ENCODE results near the gene IRF1.

IRF1 gene

DNA sequence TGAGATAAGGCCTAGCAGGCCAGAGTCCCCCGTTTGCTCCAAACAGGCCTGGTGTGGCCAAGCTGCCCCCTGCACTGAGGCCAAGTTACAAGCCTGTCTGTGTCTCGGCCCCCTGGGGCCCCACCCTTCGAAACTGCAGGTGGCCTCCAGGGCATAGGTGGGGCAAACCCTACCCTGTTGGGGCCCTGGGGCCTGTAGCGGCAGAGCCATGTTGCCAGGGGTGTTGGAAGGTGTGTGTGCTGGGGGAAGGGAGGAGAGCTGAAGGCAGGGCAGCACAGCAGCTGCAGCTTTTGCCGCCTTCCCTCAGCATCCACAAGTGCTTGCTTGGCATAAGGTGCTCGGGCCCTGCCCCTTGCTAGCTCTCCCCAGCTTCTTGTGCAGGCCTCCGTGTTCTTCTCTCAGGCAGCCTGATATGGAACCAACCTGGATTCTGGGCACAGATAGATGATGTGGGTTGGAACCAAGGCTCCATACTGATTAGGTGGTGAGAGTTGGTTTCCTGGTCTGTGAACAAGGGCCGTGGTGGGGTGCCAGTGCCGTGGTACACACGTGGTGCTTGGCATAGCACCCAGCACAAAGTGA, 12.7 kb downstream of the IRF1 start:
- TF ChIP-seq, protein P1, sequence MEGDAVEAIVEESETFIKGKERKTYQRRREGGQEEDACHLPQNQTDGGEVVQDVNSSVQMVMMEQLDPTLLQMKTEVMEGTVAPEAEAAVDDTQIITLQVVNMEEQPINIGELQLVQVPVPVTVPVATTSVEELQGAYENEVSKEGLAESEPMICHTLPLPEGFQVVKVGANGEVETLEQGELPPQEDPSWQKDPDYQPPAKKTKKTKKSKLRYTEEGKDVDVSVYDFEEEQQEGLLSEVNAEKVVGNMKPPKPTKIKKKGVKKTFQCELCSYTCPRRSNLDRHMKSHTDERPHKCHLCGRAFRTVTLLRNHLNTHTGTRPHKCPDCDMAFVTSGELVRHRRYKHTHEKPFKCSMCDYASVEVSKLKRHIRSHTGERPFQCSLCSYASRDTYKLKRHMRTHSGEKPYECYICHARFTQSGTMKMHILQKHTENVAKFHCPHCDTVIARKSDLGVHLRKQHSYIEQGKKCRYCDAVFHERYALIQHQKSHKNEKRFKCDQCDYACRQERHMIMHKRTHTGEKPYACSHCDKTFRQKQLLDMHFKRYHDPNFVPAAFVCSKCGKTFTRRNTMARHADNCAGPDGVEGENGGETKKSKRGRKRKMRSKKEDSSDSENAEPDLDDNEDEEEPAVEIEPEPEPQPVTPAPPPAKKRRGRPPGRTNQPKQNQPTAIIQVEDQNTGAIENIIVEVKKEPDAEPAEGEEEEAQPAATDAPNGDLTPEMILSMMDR (IDR thresholded peaks at IDR 0.05; ENCODE audit: insufficient read depth, low read depth, low read length, missing control alignments) = no peak
- H3K4me3 ChIP-seq (ENCODE audit: low read depth, low read length) = no peak overlapping the region
- peak; percentile 41 for DNase-seq (ENCODE audit: low read depth)

DNA sequence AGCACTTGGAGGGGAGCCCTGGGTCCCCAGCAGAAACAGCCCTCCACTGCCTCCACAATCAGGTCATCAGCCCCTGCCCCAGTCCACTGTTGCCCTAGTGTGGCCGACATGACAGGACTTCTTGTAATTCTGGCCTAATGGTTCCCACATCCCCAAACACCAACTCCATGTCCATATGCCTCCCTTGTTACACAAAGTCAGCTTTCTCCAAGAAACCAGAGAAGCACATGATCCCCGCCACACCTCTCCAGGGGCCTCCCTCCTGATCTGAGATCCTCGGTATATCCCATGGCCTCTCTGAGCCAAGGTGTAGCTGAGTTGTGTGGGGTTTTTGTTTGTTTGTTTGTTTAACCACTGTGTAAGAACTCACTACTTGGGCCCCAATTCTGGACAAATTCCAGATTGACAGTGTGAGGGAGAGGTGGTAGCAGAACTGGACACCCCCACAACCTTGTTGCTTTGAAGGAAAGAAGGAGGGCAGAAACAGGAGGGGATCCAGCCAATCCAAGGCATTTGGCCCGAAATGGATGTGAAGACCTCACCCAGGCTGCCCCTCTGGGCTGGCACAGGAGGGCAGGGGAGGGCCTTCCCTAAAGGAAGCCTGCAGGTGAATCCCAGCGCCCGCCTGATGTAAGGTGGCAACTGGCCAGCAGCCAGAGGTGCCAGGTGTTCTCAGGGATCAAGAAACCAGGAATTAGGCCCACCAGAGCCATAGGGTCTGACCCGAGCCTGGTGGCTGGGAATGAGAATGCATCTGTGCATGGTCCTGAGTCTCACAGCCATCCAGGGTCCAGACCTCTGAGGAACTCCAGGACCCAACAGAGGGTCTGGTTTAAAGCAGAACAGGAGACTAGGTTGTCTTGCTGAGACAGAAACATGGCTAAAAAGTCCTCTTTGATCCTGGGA, 13.4 kb downstream of the IRF1 start:
- TF ChIP-seq, protein P1 (IDR thresholded peaks at IDR 0.05; ENCODE audit: insufficient read depth, low read depth, low read length, missing control alignments) = peak; percentile 9
- no peak overlapping the region for H3K4me3 ChIP-seq (ENCODE audit: low read depth, low read length)
- DNase-seq (ENCODE audit: low read depth) = no peak

DNA sequence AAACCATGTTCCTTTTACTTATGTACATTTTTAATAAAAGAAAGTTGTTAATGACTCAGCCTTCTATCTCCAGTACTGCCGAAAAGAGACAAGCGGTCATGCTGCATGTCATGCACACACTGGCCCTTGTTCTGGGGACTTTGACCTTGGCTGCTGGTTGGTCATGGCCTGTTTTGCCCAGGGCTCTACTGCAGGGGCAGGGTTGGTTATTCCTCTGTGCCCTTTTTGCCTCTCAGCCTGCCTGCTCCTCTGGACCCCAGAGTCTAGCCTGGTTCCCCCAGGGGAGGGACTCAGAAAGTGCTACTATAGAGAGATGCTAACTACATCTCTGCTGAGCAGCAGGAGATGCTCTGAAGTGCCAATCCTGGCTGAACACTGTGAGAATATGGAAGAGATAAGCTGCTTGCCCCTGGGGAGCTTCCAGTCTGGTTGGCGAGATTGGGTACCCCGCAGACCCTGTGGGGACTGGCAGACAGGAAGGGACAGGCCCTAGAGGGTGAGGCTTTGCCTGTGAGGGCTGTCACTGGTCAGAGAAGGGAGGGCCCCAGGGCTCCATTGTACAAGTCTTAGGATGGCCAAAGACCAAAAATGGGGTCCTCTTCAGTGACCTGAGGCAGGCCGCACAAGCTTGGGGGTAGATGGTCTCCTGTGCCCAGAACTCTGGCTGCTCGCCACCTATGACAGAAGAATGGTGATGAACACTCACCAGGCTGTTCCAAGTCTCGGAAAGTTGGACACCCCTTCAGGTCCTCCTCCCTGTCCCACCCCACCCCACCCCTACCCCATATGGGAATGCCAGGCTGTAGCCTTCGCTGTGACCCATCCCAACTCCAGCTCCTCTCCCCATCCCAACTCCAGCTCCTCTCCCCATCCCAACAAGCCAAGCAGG, 14.3 kb downstream of the IRF1 start:
- DNase-seq (ENCODE audit: low read depth) = no peak
- TF ChIP-seq, protein P1 (IDR thresholded peaks at IDR 0.05; ENCODE audit: insufficient read depth, low read depth, low read length, missing control alignments) = no peak
- no peak overlapping the region for H3K4me3 ChIP-seq (ENCODE audit: low read depth, low read length)

DNA sequence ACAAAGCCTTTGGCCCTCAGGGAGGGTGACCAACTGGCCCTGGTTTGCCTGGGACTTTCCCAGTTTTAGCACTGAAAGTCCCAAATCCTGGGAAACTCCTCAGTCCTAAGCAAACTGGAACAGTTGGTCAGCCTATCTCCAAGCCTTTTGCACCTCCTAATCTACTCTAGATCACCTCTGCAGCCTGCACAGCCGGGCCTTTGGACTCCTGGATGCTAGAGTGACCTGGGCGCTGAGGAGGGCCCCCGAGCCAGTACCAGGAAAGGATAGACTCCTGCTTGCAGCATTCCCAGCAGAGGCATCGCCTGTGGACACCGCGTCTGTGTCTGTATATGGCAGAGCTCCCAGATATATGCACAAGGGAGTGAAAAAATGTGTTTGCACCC, 15.1 kb downstream of the IRF1 start:
- DNase-seq (ENCODE audit: low read depth) = no peak
- TF ChIP-seq, protein P1 (IDR thresholded peaks at IDR 0.05; ENCODE audit: insufficient read depth, low read depth, low read length, missing control alignments) = no peak
- H3K4me3 ChIP-seq (ENCODE audit: low read depth, low read length) = no peak overlapping the region

DNA sequence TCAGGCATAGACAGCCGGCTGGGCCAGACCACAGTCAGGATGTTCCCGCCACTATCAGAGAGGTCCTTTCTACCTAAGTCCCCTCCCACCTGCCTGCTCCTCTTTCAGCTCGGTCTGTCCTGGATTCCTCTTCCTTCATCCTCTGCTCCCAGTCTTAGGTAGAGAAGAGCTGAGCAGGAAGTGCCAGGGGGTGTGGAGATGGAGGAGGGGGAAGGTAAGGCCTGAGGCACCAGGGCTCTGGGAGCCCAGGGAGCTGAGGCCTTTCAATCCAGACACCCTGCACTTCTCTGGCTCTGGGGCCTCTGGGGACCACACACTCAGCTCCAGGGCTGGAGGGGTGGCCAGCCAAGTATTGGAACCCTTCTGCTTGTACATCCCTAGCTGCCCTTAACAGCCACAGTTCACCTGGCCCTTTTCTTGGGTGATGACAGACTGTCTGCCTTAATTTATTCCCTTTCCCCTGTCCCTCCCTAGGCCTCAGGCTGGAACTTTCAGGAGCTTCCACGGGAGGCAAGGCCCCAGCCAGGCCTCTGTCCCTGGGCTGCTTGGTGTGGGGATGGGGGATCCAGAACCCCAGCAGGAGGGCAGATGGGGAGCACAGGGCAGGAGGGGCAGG, 15.6 kb downstream of the IRF1 start:
- TF ChIP-seq, protein P1 (IDR thresholded peaks at IDR 0.05; ENCODE audit: insufficient read depth, low read depth, low read length, missing control alignments) = no peak
- no peak for DNase-seq (ENCODE audit: low read depth)
- no peak overlapping the region for H3K4me3 ChIP-seq (ENCODE audit: low read depth, low read length)

DNA sequence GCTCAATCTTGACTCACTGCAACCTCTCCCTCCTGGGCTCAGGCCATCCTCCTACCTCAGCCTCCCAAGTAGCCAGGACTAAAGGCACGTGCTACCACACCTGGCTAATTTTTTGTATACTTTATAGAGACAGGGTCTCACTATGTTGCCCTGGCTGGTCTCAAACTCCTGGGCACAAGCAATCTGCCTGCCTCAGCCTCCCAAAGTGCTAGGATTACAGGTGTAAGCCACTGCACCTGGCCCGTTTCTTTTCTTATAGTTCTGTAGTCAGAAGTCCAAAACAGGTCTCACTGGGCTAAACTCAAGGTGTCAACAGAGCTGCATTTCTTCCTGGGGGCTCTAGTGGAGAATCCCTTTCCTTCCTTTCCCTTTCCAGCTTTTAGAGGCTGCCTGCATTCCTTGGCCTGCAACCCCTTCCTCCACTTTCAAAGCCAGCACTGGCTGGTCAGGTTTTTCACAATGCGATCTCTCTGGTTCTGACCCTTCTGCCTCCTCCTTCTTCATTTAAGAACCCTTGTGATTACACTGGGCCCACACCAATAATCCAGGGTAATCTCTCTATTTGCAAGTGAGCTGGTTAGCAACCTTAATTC, 16.3 kb downstream of the IRF1 start:
- TF ChIP-seq, protein P1 (IDR thresholded peaks at IDR 0.05; ENCODE audit: insufficient read depth, low read depth, low read length, missing control alignments) = no peak
- DNase-seq (ENCODE audit: low read depth) = no peak
- no peak overlapping the region for H3K4me3 ChIP-seq (ENCODE audit: low read depth, low read length)

Data from GM12865 (cell line).